Posterior cingulate gyrus (tissue), 11 donors: ENCODE data around the gene FMNL1.
"Not testable (repeated sequence)": the region's sequence is repeated elsewhere in the genome, so short reads cannot be mapped to it uniquely, and the experiment has no call there.

Source experiments
- DNase-seq, 10 donors: peaks; one replicate each; pipeline versions ENCODE4 v3.0.0 to v3.0.0-alpha.2; 2020 to 2021; ENCODE audit warnings: mixed read lengths in 3 of 10
- intact Hi-C: fragments of 100-400 bp; cut with DNase I; formaldehyde crosslinking; loops from one replicate; pipeline ENCODE4 v1.15.1; 2023

Gene FMNL1

DNA sequence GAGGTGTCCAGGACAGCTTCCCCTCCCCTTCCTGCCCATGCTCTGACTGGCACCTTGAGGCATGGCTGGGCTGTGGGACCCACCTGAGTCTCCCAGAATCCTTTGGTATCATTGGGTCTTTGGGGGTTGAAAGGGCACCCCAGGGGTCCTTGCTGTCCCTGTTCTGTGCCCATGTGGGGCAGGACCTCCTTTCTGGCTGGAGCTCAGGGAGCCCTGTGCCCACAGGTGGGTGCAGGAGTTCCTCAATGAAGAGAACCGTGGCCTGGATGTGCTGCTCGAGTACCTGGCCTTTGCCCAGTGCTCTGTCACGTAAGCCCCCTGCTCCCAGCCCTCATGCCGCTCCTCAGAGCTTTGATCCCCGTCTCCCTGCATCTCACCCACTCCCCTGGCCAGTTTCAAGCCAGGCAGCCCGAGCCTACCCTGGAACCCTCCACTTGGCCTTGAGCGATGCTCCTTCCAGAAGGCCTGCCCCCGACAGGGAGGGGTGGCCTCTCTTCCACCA, 11.8 kb downstream of the FMNL1 start:
- no peak for DNase-seq
- intact Hi-C loops: no loop called here

GRCh38 chr17:45234641-45235415, 13.1 kb downstream of the FMNL1 start:
- no peak for DNase-seq
- intact Hi-C loops: no loop called here

DNA sequence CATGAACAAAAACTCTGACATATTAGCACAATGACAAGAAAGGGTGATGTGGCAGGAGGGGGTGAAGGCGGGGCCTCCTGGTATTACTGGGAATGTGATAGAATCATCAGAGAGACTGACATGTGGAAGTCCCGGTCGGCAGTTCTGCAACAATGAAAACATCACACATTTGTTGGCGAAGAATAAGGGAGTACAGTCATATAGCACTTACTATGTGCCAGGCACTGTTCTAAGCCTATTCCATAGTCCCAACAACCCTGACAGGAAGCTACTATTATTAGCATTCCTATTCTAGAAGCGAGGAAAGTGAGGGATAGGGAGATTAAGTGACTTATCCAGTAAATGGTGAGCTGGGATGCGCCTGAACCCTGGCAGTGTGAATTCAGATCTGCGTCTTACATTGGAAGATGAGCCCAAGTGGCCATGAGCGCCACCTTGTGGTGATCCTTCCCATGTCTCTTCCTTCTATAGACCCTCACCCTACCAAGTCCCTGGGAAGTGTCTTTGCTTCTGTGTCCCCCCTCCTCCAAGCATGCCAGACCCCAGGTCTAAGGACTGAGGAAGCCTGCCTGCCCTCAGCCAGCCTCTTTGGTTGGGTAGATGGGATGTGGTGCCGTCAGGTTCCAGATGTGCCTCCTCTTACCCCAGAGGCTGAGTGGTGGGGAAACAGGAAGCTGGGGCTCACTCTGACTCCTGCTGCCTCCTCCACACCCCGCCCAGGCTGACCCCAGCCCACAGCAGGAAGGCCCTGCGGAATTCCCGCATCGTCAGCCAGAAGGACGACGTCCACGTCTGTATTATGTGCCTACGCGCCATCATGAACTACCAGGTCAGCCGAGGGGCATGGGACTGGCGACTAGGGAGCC, 14.0 kb downstream of the FMNL1 start:
- DNase-seq: peak in 6 of 10 donors; percentile 55 to 88 (median 63)
- intact Hi-C loops: no loop called here

DNA sequence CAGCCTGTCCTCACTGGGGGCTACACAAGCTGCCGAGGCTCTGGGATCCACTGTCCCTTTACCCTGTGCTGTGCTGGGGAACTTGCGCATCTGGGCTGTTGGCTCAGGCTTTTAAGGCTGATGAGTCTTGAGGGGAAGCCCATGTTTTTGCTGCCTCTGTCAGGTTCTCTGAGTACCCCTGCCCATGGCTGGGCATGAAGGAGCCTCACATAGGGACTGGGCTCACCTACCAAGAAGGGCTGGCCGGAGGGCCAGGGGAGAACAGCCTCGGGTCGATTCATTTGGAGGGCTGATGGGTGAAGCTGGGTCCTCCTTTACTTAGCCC, 14.6 kb downstream of the FMNL1 start:
- intact Hi-C loops: no loop called here

GRCh38 chr17:45237686-45238085, 16.0 kb downstream of the FMNL1 start:
- no peak for DNase-seq
- intact Hi-C loops: no loop called here

More for the DNA sequence above, 14.6 kb downstream of the FMNL1 start:
- DNase-seq: no peak

- intact Hi-C loops: no loop called here
- no peak for DNase-seq
These were observed 16.6 kb downstream of the FMNL1 start for GRCh38 chr17:45238155-45238774.

DNA sequence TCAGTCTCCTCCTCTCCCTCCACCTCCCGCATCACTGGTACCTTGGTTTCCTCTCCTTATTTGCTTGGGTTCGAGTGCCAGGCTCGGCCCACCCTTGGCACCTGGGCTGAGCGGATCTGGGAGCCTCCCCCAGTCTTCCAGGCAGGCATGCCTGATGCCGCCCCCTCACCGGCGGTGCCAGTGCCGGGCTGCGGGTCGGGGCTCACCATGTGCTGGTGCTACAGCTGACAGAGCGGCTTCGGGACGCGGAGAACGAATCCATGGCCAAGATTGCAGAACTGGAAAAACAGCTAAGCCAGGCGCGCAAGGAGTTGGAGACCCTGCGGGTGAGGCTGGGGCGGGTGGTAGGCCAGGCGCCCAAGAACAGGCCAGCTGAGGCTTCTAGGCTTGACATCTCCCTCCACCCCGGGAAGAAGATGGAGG, 19.2 kb downstream of the FMNL1 start:
- DNase-seq: peak in 8 of 10 donors; percentile 60 to 95 (median 76)

DNA sequence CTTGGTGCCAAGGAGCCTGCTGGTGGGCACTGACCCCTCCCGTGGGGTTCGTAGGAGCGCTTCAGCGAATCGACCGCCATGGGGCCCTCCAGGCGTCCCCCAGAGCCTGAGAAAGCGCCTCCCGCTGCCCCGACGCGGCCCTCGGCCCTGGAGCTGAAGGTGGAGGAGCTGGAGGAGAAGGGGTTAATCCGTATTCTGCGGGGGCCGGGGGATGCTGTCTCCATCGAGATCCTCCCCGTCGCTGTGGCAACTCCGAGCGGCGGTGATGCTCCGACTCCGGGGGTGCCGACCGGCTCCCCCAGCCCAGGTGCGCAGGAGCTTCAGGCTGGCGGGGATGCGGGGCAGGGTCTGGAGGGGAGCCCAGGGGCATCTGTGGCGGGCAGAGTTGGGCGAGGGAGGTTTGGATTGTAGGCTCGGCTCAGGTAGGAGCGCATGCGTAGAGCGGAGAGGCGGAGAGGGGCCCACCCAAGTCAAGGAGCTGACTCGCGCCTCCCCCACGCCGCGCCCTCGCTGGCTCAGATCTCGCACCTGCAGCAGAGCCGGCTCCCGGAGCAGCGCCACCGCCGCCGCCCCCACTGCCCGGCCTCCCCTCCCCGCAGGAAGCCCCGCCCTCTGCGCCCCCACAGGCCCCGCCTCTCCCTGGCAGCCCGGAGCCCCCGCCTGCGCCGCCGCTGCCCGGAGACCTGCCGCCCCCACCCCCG, 19.8 kb downstream of the FMNL1 start:
- DNase-seq: peak in 8 of 10 donors; percentile 23 to 95 (median 68)
- intact Hi-C loops: no loop called here

More for the DNA sequence above, 19.2 kb downstream of the FMNL1 start:
- intact Hi-C loops: no loop called here

- DNase-seq: peak in 1 of 10 donors; percentile 72
- intact Hi-C loops: no loop called here
These were observed 20.3 kb downstream of the FMNL1 start for GRCh38 chr17:45242029-45242414.

GRCh38 chr17:45243750-45244149, 22.1 kb downstream of the FMNL1 start:
- DNase-seq: peak in 3 of 10 donors; percentile 70 to 92 (median 88)
- intact Hi-C loops: no loop called here

- intact Hi-C loops: no loop called here
- DNase-seq: peak in 1 of 10 donors; percentile 80
These were observed 23.3 kb downstream of the FMNL1 start for GRCh38 chr17:45244725-45245656.

- intact Hi-C loops: no loop called here
These were observed 24.7 kb downstream of the FMNL1 start for GRCh38 chr17:45246338-45246737.

GRCh38 chr17:45246861-45247428, 25.3 kb downstream of the FMNL1 start:
- DNase-seq: no peak
- intact Hi-C loops: no loop called here

More at GRCh38 chr17:45246338-45246737, 24.7 kb downstream of the FMNL1 start:
- DNase-seq: no peak

DNA sequence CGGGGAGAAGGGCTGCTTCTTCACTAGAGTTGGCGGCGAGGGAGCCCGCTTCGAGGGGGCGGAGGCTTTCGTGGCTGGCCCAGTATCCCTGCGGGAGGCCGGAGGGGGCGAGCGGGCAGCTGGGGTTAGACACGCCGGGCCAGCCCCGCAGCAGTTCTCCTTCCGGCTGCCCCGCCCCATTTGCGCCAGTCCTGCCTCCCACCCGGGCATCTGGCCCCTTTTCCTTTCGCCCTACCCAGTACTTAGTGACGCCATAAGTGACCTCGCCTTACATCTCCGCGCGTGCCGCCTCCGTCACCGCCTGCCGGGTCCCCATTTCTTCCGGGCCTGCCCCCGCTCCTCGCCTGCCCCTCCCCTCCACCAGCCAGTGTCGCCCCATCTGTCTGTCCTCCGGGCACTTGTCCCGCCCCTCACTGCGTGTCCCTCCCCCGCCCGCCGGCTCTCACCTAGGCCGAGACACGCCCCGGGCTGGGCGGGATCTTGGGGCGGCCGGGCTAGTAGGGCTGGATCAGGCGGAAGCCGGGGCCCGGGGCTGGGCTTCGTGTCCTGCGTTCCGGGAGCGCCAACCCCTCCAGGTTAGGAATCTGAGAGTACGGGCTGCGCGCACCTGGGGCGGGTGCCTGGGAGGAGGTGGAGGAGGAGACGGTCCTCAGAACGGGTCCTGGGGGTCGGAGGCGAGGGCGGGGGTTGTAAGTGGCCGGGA, 25.9 kb downstream of the FMNL1 start:
- peak in 9 of 10 donors; percentile 31 to 95 (median 69) for DNase-seq
- intact Hi-C loops: no loop called here

GRCh38 chr17:45248132-45248957, 26.7 kb downstream of the FMNL1 start:
- intact Hi-C loops: no loop called here

GRCh38 chr17:45251931-45252330, 30.2 kb downstream of the FMNL1 start:
- intact Hi-C loops: no loop called here
- no peak for DNase-seq

More at GRCh38 chr17:45248132-45248957, 26.7 kb downstream of the FMNL1 start:
- peak in 3 of 10 donors; percentile 40 to 90 (median 82) for DNase-seq

DNA sequence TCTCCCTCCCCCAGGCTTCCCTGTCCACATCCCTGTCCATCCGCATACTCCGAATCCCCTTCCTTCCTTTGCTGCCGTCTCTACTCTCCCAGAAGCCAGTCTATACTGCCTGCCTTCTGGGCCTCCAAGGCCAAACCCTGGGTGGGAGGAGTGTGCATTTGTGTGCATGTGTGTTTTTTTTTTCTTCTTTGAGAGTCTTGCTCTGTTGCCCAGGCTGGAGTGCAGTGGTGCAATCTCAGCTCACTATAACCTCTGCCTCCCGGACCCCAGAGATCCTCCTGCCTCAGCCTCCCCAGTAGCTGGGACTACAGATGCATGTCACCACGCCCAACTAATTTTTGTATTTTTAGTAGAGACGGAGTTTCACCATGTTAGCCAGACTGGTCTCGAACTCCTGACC, 31.6 kb downstream of the FMNL1 start:
- intact Hi-C loops, DNase-seq: not testable (repeated sequence)
